ENCODE data around the gene ARHGDIG. TPM values are rescaled to one million over a fixed set of nuclear protein-coding genes. Genes with fewer than 3 reads are reported as not detected.

Gene ARHGDIG
- total RNA-seq, 1 donor from 2014 or later = 2.5 TPM

DNA sequence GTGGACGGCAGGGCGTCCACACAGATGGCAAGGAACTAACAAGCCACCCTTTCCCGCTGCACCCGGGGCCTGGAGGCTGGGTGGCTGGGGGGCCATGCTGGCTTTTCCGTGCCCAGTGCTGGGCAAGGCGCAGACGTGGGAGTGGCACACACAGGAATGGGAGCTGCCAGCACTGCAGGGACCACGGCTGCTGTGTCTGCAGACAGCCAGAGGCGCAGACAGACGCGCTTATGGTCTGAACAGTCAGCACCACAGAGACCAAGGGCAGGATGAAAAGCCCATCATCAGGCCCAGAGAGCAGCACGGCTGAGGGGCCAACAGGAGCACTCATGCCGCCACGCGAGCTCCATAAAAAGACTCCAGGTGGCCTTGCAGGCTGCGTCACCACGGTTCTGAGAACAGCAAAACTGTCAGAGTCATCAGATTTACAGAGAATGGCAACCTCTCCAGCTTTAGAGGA lies 26.6 kb downstream of the ARHGDIG start:
- H3K27me3 Mint-ChIP-seq = no peaks in the 10 kb centered on the region
- H3K4me3 Mint-ChIP-seq = no peak overlapping the region
- H3K36me3 Mint-ChIP-seq = no peaks in the 10 kb centered on the region
- peaks cover 4% of the 10 kb centered on the region for H3K4me1 Mint-ChIP-seq (ENCODE audit: unreplicated experiment)
- H3K9me3 Mint-ChIP-seq = no peaks in the 10 kb centered on the region
- TF ChIP-seq, protein P1, sequence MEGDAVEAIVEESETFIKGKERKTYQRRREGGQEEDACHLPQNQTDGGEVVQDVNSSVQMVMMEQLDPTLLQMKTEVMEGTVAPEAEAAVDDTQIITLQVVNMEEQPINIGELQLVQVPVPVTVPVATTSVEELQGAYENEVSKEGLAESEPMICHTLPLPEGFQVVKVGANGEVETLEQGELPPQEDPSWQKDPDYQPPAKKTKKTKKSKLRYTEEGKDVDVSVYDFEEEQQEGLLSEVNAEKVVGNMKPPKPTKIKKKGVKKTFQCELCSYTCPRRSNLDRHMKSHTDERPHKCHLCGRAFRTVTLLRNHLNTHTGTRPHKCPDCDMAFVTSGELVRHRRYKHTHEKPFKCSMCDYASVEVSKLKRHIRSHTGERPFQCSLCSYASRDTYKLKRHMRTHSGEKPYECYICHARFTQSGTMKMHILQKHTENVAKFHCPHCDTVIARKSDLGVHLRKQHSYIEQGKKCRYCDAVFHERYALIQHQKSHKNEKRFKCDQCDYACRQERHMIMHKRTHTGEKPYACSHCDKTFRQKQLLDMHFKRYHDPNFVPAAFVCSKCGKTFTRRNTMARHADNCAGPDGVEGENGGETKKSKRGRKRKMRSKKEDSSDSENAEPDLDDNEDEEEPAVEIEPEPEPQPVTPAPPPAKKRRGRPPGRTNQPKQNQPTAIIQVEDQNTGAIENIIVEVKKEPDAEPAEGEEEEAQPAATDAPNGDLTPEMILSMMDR (conservative IDR thresholded peaks at IDR 0.05) = no peak
- H3K27ac Mint-ChIP-seq = no peak overlapping the region
- no peak for DNase-seq (ENCODE audit: extremely low spot score, unreplicated experiment)

DNA sequence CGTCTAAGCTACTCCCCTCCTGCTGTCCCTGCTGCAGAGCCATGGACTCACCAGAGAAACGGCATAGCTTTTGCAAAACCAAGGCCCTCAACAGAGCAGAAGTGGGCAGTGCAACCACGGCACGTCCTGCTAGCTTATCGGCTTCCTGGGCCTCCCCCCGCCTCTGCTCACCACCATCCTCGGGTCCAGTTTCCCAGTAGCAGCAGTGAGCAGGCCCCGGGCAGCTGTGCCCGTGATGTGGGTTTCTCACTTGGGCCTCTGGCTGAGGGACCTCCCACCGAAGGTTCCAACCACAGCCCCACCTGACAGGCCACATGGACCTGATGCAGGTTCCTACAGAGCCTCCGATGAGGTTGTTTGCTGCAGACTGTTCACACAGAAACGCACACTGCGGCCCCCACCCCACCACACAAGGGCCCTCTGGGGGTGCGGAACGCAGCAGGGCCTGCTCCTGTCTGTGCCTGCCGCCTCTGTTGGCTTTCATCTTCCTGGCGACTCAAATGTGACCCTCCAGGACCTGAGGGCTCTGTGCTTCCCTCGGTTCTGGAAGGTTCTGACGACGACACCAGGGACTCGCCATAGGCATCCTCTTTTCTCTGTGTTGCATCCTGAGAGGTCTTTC lies 27.4 kb downstream of the ARHGDIG start:
- H3K36me3 Mint-ChIP-seq = no peaks in the 10 kb centered on the region

DNA sequence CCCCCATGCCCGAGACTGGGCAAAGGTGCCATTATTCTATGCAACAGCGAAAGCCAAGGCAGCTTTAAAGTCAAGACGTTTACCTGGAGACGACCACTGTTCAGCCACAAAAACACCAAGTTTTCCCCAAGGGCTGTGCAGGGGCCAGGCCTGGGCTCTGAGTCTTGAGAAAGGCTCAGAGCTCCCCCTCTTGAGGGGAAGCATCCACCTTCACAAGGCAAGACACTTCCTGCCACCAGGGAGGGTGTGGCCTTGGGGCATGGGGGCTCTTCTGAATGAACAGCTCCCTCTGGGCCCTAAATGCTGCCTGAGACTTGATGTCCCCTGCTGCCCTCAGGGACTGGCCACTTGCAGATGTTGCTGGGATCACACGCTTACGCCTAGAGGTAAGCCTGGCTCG lies 29.1 kb downstream of the ARHGDIG start:
- no peak for DNase-seq (ENCODE audit: extremely low spot score, unreplicated experiment)
- peaks cover 4% of the 10 kb centered on the region for H3K4me1 Mint-ChIP-seq (ENCODE audit: unreplicated experiment)
- H3K27ac Mint-ChIP-seq = no peak overlapping the region
- H3K9me3 Mint-ChIP-seq = no peaks in the 10 kb centered on the region
- H3K27me3 Mint-ChIP-seq = no peaks in the 10 kb centered on the region
- TF ChIP-seq, protein P1 (conservative IDR thresholded peaks at IDR 0.05) = no peak
- no peaks in the 10 kb centered on the region for H3K36me3 Mint-ChIP-seq
- no peak overlapping the region for H3K4me3 Mint-ChIP-seq

More for the DNA sequence above, 27.4 kb downstream of the ARHGDIG start:
- TF ChIP-seq, protein P1 (conservative IDR thresholded peaks at IDR 0.05) = no peak
- Mint-ChIP-seq H3K27ac (no peak overlapping the region), H3K27me3 (no peaks in the 10 kb centered on the region), H3K4me3 (no peak overlapping the region), H3K4me1 (ENCODE audit: unreplicated experiment) (peaks cover 4% of the 10 kb centered on the region), H3K9me3 (no peaks in the 10 kb centered on the region)
- no peak for DNase-seq (ENCODE audit: extremely low spot score, unreplicated experiment)

DNA sequence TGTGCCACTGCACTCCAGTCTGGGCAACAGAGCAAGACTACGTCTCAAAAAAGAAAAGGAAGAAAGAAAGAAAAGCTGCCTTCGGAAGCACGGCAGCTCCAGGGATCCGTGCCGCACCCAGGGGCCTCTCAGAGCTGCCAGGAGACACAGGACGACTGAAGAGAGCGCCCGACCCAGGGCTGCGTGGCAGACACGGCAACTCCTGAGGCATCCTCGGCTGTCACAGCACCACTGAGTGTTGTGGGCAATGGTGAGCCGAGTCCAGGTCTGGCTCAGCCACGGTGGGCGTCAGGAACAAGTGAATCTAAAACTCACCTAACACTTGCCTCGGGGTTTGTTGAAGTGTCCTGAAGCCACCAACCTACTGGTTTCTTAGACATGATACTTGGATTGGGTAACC lies 31.3 kb downstream of the ARHGDIG start:
- no peaks in the 10 kb centered on the region for H3K36me3 Mint-ChIP-seq
- no peak for DNase-seq (ENCODE audit: extremely low spot score, unreplicated experiment)
- TF ChIP-seq, protein P1 (conservative IDR thresholded peaks at IDR 0.05) = no peak
- no peaks in the 10 kb centered on the region for H3K9me3 Mint-ChIP-seq
- no peaks in the 10 kb centered on the region for H3K4me1 Mint-ChIP-seq (ENCODE audit: unreplicated experiment)
- H3K27ac Mint-ChIP-seq = no peak overlapping the region
- no peak overlapping the region for H3K4me3 Mint-ChIP-seq
- no peaks in the 10 kb centered on the region for H3K27me3 Mint-ChIP-seq

DNA sequence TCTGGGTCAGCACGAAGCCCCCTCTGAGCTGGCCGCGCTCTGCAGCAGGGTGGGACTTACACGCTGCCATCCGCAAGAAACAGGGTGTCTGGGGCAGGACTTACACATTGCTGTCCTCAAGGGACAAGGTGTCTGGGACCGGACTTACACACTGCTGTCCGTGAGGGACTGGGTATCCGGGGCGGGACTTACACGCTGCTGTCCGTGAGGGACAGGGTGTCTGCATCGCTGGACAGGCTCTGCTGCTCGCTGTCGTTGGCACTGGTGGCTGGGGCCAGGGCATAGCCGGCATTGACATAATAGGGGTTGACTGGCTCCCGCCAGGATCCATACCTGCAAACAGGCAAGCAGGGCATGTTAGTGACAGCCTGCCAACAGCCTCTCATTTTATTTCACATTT lies 34.0 kb downstream of the ARHGDIG start:
- Mint-ChIP-seq H3K4me1 (ENCODE audit: unreplicated experiment) (peaks cover 4% of the 10 kb centered on the region), H3K36me3 (no peaks in the 10 kb centered on the region), H3K9me3 (no peaks in the 10 kb centered on the region), H3K4me3 (no peak overlapping the region), H3K27me3 (no peaks in the 10 kb centered on the region), H3K27ac (no peak overlapping the region)
- DNase-seq (ENCODE audit: extremely low spot score, unreplicated experiment) = no peak
- TF ChIP-seq, protein P1 (conservative IDR thresholded peaks at IDR 0.05) = no peak
